Right lobe of liver (tissue), 6 donors: ENCODE data around the gene MRPL44. TPM values are rescaled to one million over a fixed set of nuclear protein-coding genes. Genes with fewer than 3 reads are reported as not detected.

Experiments
- ATAC-seq, 4 donors: fragments of 200-7000 bp; cut with Tn5 transposase; one replicate each; pipeline ENCODE4 v1.9.1; 2020; ENCODE audit warnings: mild to moderate bottlenecking in 4 of 4, moderate library complexity in 4 of 4
- DNase-seq, 3 donors: peaks; one replicate each; pipeline ENCODE4 v3.0.0-alpha.2; 2020
- H3K27ac ChIP-seq, 3 donors: fragments of 200-600 bp; one replicate each; pipeline ENCODE4 v1.8.0; 2022
- H3K27me3 ChIP-seq, 2 donors: fragments of 200-600 bp; one replicate each; pipeline ENCODE4 v1.8.0; 2022
- H3K36me3 ChIP-seq, 4 donors: fragments of 200-600 bp; sonication (generic) in 1 of 4; one replicate each; pipeline versions ENCODE4 v1.5.1 to v1.8.0; 2017 to 2022; ENCODE audit warnings: control low read depth in 1 of 4
- H3K4me1 ChIP-seq, 4 donors: fragments of 200-600 bp; sonication (generic) in 1 of 4; one replicate each; pipeline versions ENCODE4 v1.5.1 to v1.8.0; 2017 to 2022; ENCODE audit warnings: control low read depth in 1 of 4
- H3K4me3 ChIP-seq, 3 donors: fragments of 200-600 bp; one replicate each; pipeline ENCODE4 v1.8.0; 2022
- H3K9me3 ChIP-seq, 4 donors: fragments of 200-600 bp; sonication (generic) in 1 of 4; one replicate each; pipeline versions ENCODE4 v1.5.1 to v1.8.0; 2017 to 2022; ENCODE audit warnings: control low read depth in 1 of 4
- POLR2A ChIP-seq: fragments of 450-650 bp; IDR thresholded peaks from one replicate; pipeline ENCODE4 v1.6.1; 2017; ENCODE audit warnings: antibody characterized with exemption, mild to moderate bottlenecking
- WGBS: methylation state at CpG from one replicate; pipeline ENCODE4 v1.1.6; 2018; ENCODE audit warnings: low coverage, low lambda C conversion rate; ENCODE audit not compliant: insufficient coverage; ENCODE audit errors: missing lambda C conversion rate; 5-methylcytosine and 5-hydroxymethylcytosine counted together
- intact Hi-C, 2 donors: fragments of 100-400 bp; cut with DNase I; formaldehyde crosslinking; loops; one replicate each; pipeline versions ENCODE4 v1.11.2 to v1.14.1; 2022
- total RNA-seq, 6 experiments: library from RNA; depleted of rRNA in 2 of 6; stranded (reverse); fragments of >200 nt in 2 of 6; fragmentation: NEBNext Ultra II Directional in 3 of 6; extraction: Animal tissue kit (Norgen Biotek cat#: 25700) in 3 of 6; gene quantifications; one replicate each; pipeline versions ENCODE4 v1.1.0 to v1.2.4, GENCODE V29; 2016 to 2023
- TF ChIP-seq, protein P1 (sequence below), 4 donors: fragments of 200-600 bp in 3 of 4; fragments of 450-650 bp in 1 of 4; IDR thresholded peaks; one replicate each; pipeline versions ENCODE4 v1.5.1 to v1.8.0; 2016 to 2022; ENCODE audit warnings: antibody characterized with exemption in 4 of 4, mild to moderate bottlenecking in 2 of 4
- donor health status: DM: no; HTN: yes; CAD: no.
- donor health status: DM: no; HTN: no; CAD: no.
- donor health status: DM: no; HTN: no; CAD: no.
- donor health status: DM: no; HTN: yes; CAD: no.
- donor health status: DM: no; HTN: yes; CAD: no.

MRPL44 gene
- total RNA-seq, 6 experiments from 2014 or later: 20.4 to 38.5 (median 23.5) TPM

DNA sequence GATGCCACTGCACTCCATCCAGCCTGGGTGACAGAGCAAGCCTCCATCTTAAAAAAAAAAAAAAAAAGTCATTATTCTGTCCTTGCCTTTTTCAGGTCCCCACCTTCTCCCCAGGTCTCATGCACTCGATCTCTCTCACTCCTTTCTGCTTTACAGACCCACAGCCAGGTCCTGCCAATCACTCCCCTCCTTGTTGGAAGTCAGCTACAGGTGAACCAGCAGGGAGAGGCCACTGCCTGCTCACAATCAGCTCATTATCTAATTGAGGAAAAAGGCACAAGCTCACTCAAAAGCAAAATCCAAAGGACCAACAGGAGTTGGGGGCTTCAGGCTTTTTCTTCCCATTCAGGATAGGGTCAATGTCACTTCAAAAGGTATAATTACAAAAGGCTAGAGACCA lies 14.1 kb upstream of the MRPL44 start:
- intact Hi-C loops: no loop called here
- 67% methylated on average over 1 of the region's 1 CpG for WGBS
- peaks cover 0 to 15% (median 0%) of the 10 kb centered on the region in 4 donors for H3K4me1 ChIP-seq
- H3K4me3 ChIP-seq: no peak overlapping the region
- no peaks in the 10 kb centered on the region for H3K36me3 ChIP-seq
- no peaks in the 10 kb centered on the region for H3K27me3 ChIP-seq
- DNase-seq (no peak), ATAC-seq (no peak)
- no peak overlapping the region for H3K27ac ChIP-seq
- no peaks in the 10 kb centered on the region for H3K9me3 ChIP-seq
- TF ChIP-seq, protein P1, sequence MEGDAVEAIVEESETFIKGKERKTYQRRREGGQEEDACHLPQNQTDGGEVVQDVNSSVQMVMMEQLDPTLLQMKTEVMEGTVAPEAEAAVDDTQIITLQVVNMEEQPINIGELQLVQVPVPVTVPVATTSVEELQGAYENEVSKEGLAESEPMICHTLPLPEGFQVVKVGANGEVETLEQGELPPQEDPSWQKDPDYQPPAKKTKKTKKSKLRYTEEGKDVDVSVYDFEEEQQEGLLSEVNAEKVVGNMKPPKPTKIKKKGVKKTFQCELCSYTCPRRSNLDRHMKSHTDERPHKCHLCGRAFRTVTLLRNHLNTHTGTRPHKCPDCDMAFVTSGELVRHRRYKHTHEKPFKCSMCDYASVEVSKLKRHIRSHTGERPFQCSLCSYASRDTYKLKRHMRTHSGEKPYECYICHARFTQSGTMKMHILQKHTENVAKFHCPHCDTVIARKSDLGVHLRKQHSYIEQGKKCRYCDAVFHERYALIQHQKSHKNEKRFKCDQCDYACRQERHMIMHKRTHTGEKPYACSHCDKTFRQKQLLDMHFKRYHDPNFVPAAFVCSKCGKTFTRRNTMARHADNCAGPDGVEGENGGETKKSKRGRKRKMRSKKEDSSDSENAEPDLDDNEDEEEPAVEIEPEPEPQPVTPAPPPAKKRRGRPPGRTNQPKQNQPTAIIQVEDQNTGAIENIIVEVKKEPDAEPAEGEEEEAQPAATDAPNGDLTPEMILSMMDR (IDR thresholded peaks at IDR 0.05): no peak
- no peak for TF ChIP-seq POLR2A

DNA sequence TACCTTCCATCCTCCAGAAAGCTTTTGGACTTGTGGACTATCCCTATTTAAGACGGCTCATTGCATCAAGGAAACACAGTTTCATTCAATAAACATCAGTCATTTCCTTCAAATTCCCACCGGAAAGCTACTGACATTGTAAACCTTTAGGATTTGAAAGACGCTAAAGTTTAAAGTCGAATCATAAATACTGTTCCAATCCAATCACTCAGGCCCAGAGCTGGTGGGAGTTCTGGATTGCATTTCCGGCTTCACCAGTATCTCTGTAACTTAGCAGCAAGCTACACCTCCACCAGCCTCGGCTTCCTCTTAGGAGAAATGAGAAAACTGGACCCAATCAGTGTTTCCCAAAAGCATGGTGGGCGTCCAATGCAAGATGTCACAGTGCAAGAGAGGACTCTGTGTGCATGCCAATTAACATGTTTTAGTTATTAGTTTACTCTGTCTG lies 13.7 kb upstream of the MRPL44 start:
- ATAC-seq: peak in 1 of 4 donors; percentile 19
- intact Hi-C loops: no loop called here
- no peak for DNase-seq
- TF ChIP-seq POLR2A: no peak
- TF ChIP-seq, protein P1 (IDR thresholded peaks at IDR 0.05): no peak
- peak overlapping the region; percentile 90 to 98 (median 95) for H3K27ac ChIP-seq
- H3K27me3 ChIP-seq: no peaks in the 10 kb centered on the region
- H3K4me1 ChIP-seq: peaks cover 0 to 15% (median 0%) of the 10 kb centered on the region in 4 donors
- H3K4me3 ChIP-seq: peak overlapping the region; percentile 76 to 95 (median 83)
- no peaks in the 10 kb centered on the region for H3K36me3 ChIP-seq
- H3K9me3 ChIP-seq: no peaks in the 10 kb centered on the region
- WGBS: 15% methylated on average over 7 of the region's 7 CpGs

DNA sequence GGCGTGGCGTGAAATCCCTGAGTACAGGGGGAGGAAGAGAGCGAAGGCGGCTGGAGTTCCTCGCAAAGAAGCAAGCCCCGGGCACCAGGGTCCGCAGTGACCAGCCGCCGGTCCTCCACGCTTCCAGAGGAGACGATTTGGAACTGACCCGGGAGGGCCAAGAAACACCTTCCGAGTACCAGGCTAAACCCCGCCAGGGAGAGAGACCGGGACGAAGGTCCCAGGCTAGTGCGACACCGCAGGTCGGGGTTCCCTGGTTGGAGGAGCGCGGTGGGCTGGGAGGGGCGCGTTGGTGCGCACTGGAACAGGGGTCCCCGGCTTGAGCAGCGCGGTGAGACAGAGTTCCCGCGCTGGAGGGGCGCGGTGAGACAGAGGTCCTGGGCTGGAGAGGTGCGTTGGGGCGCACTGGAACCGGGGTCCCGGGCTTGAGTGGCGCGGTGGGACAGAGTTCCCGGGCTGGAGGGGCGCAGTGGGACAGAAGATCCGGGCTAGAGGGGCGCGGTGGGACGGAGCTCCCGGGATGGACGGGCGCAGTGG lies 13.0 kb upstream of the MRPL44 start:
- Histone ChIP-seq H3K36me3 (no peaks in the 10 kb centered on the region), H3K27ac (peak overlapping the region; percentile 90 to 98 (median 95)), H3K4me1 (peaks cover 0 to 13% (median 0%) of the 10 kb centered on the region in 4 donors), H3K27me3 (no peaks in the 10 kb centered on the region), H3K4me3 (peak overlapping the region; percentile 76 to 95 (median 83)), H3K9me3 (no peaks in the 10 kb centered on the region)
- ATAC-seq: peak; percentile 53 to 70 (median 66)
- TF ChIP-seq POLR2A: no peak
- TF ChIP-seq, protein P1 (IDR thresholded peaks at IDR 0.05): no peak
- DNase-seq: peak; percentile 49 to 74 (median 68)
- WGBS: 3% methylated on average over 37 of the region's 46 CpGs
- intact Hi-C loops: no loop called here

DNA sequence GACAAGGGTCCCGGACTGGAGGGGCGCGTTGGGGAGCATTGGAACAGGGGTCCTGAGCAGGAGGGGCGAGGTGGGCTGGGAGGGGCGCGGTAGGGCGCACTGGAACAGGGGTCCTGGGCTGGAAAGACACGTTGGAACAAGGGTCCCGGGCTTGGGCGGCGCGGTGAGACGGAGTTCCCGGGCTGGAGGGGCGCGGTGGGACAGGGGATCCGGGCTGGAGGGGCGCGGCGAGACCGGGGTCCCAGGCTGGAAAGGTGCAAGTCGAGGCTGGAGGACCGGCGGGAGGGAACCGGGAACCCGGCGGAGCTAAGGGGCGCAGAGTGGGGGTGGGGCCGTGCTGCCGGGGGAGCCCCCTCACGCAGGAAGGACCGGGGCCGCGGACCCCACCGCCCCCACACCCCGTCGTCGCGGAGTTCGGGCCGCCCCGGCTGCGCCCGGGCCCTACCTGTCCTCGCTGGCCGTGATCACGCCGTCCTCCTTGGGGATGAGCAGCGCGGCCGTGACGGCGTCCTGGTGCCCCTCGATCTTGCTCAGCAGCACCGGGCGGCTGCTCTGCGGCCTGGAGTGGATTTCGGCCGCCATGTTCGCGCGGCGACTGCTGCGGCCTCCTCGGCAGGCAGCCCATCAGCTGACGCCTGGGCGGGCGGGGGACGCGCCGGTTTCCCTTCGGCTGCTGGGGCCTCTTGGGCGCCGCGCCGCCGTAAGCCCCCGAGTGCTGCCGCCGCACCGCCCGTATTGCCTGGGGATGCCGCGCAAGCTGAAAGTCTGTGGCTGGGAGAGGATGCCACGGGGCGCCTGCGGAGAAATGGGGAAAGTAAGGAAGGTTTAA lies 12.3 kb upstream of the MRPL44 start, which contains the start of gene WDFY1:
Gene WDFY1 (minus strand): TSS at position 633 of the 829 bp plus-strand sequence. CDS start 51 bp downstream, at position 582.
- Histone ChIP-seq H3K4me3 (peak within 1 kb of the TSS; percentile 76 to 95 (median 83)), H3K9me3 (no peaks in the 10 kb centered on the region), H3K36me3 (no peaks in the 10 kb centered on the region), H3K27me3 (no peaks in the 10 kb centered on the region), H3K27ac (peak within 1 kb of the TSS; percentile 90 to 98 (median 95)), H3K4me1 (peaks cover 0 to 9% (median 0%) of the 10 kb centered on the region in 4 donors)
- ATAC-seq: peak; percentile 91 to 98 (median 96)
- intact Hi-C loops: no loop called here
- peak; percentile 86 for TF ChIP-seq POLR2A
- TF ChIP-seq, protein P1 (IDR thresholded peaks at IDR 0.05): peak in 1 of 4 donors; percentile 15
- 0% methylated on average over 11 of the region's 87 CpGs for whole genome bisulfite sequencing
- peak; percentile 91 to 94 (median 91) for DNase-seq
